GM12892 (cell line): Measurements from ENCODE around the gene GLYATL1.

Source experiments
- POLR2A ChIP-seq: IDR thresholded peaks from 2 replicates; pipeline ENCODE4 v1.6.1; 2011; ENCODE audit warnings: low read depth, low read length, control low read depth
- POLR2AphosphoS5 ChIP-seq: IDR thresholded peaks from 2 replicates; pipeline ENCODE4 v1.6.1; 2011; ENCODE audit warnings: low read depth, low read length, control low read depth
- TAF1 ChIP-seq: IDR thresholded peaks from 2 replicates; pipeline ENCODE4 v1.6.1; 2011; ENCODE audit warnings: low read depth, mild to moderate bottlenecking, control low read depth, low read length, borderline replicate concordance

DNA sequence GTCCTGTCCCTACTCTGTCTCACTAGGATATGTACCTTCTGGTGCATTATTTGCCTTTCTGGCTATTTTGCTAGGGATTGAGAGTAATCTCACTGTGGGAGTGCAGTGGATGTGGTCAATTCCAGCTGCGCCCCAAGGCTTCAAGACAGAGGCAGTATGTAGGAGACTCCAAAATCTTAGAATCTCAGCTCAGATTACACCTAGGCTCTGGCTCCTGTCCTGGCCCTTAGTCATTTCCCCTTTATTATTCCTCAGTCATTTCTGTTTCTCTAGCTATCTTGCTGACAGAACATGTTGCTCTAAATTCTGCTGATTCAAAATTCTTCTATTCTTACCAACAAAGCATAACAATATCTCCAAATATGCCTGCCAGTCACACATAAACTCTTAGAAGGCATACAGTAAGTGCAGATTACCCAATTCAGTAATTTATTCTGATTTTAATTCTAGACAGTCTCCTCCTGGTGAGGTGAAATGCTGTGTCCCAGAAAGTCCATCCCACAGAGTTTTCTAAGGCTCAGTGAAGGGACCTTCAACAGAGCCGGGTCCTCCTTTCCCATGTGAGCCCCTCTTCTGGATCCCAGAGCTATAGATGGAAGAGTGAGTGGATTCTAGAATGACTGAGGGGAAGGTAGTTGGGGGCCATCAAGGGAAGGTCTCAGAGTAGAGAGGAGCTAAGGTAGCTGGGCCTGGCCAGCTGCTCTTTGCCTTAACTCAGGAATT is 24.3 kb upstream of the GLYATL1 start:
- TF ChIP-seq POLR2A, result no peak
- TF ChIP-seq POLR2AphosphoS5, result no peak
- no peak for TF ChIP-seq TAF1
